ENCODE results near the gene CSH1. TPM values are rescaled to one million over a fixed set of nuclear protein-coding genes. Genes with fewer than 3 reads are reported as not detected.

CSH1 gene
- total and polyA plus RNA-seq, 4 donors = not detected

- H3K9me3 ChIP-seq (ENCODE audit: control insufficient read depth in 4 of 4, low read length in 3 of 4) = no peaks in the 10 kb centered on the region
- H3K27me3 ChIP-seq (ENCODE audit: control insufficient read depth in 4 of 4, insufficient read depth in 4 of 4, low read length in 3 of 4) = no peaks in the 10 kb centered on the region
- H3K4me1 ChIP-seq (ENCODE audit: control insufficient read depth in 4 of 4, insufficient read depth in 4 of 4, low read length in 3 of 4) = no peaks in the 10 kb centered on the region
- H3K4me3 ChIP-seq (ENCODE audit: low read depth in 1 of 3, low read length in 3 of 3) = no peak overlapping the region
- no peaks in the 10 kb centered on the region for H3K36me3 ChIP-seq (ENCODE audit: control insufficient read depth in 4 of 4, insufficient read depth in 3 of 4, low read depth in 1 of 4, low read length in 3 of 4)
- WGBS = 90% methylated on average over 8 of the region's 8 CpGs
- no peak overlapping the region for H3K27ac ChIP-seq (ENCODE audit: low read depth in 1 of 2, low read length in 2 of 2)
- DNase-seq (ENCODE audit: low spot score) = no peak
- H3K9ac ChIP-seq (ENCODE audit: low read depth in 1 of 2, low read length in 2 of 2) = no peak overlapping the region
- TF ChIP-seq YY1 (IDR thresholded peaks at IDR 0.05) (no peak), RXRA (IDR thresholded peaks at IDR 0.05) (no peak), RAD21 (IDR thresholded peaks at IDR 0.05) (no peak), JUND (IDR thresholded peaks at IDR 0.05) (no peak), FOXA1 (IDR thresholded peaks at IDR 0.05) (no peak)
- TF ChIP-seq, protein P1, sequence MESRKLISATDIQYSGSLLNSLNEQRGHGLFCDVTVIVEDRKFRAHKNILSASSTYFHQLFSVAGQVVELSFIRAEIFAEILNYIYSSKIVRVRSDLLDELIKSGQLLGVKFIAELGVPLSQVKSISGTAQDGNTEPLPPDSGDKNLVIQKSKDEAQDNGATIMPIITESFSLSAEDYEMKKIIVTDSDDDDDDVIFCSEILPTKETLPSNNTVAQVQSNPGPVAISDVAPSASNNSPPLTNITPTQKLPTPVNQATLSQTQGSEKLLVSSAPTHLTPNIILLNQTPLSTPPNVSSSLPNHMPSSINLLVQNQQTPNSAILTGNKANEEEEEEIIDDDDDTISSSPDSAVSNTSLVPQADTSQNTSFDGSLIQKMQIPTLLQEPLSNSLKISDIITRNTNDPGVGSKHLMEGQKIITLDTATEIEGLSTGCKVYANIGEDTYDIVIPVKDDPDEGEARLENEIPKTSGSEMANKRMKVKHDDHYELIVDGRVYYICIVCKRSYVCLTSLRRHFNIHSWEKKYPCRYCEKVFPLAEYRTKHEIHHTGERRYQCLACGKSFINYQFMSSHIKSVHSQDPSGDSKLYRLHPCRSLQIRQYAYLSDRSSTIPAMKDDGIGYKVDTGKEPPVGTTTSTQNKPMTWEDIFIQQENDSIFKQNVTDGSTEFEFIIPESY (IDR thresholded peaks at IDR 0.05) = no peak
Measured at GRCh38 chr17:63855185-63855584, 41.2 kb downstream of the CSH1 start.

DNA sequence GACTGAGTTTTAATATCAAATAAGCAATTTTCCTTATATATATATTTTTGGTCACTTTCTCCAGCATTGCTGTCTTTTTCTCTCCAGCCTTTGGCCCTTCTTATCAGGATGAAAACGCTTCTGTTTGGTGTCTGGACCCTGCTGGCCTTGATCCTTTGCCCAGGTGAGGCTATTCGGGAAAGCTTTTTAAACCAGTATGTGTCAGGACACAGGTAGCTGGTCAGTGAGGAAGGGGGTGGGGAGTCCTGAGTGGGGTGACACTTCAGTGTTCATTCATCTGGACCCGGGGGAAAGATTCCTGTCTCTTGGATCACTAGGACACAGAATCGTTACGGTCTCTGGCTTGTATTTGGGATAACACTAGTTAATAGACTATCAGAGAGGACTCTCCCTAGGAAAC is 41.7 kb downstream of the CSH1 start:
- no peak overlapping the region for H3K4me3 ChIP-seq (ENCODE audit: low read depth in 1 of 3, low read length in 3 of 3)
- no peak overlapping the region for H3K27ac ChIP-seq (ENCODE audit: low read depth in 1 of 2, low read length in 2 of 2)
- H3K4me1 ChIP-seq (ENCODE audit: control insufficient read depth in 4 of 4, insufficient read depth in 4 of 4, low read length in 3 of 4) = no peaks in the 10 kb centered on the region
- no peaks in the 10 kb centered on the region for H3K36me3 ChIP-seq (ENCODE audit: control insufficient read depth in 4 of 4, insufficient read depth in 3 of 4, low read depth in 1 of 4, low read length in 3 of 4)
- no peak for DNase-seq (ENCODE audit: low spot score)
- H3K27me3 ChIP-seq (ENCODE audit: control insufficient read depth in 4 of 4, insufficient read depth in 4 of 4, low read length in 3 of 4) = no peaks in the 10 kb centered on the region
- 48% methylated on average over 5 of the region's 5 CpGs for WGBS
- no peak for TF ChIP-seq YY1 (IDR thresholded peaks at IDR 0.05)
- peak; percentile 13 to 14 for TF ChIP-seq HNF4A (conservative IDR thresholded peaks at IDR 0.05)
- H3K9ac ChIP-seq (ENCODE audit: low read depth in 1 of 2, low read length in 2 of 2) = no peak overlapping the region
- H3K9me3 ChIP-seq (ENCODE audit: control insufficient read depth in 4 of 4, low read length in 3 of 4) = no peaks in the 10 kb centered on the region

GRCh38 chr17:63853260-63853659 is 43.1 kb downstream of the CSH1 start:
- no peak for TF ChIP-seq RAD21 (IDR thresholded peaks at IDR 0.05)
- no peak for TF ChIP-seq HNF4G (IDR thresholded peaks at IDR 0.05)
- no peak for TF ChIP-seq EGR1 (IDR thresholded peaks at IDR 0.05; ENCODE audit: low read depth in 2 of 2)
- TF ChIP-seq FOXA1 (IDR thresholded peaks at IDR 0.05) = no peak
- no peak for TF ChIP-seq NR2F2 (IDR thresholded peaks at IDR 0.05)
- TF ChIP-seq SP1 (IDR thresholded peaks at IDR 0.05) = no peak
- TF ChIP-seq, protein P2, sequence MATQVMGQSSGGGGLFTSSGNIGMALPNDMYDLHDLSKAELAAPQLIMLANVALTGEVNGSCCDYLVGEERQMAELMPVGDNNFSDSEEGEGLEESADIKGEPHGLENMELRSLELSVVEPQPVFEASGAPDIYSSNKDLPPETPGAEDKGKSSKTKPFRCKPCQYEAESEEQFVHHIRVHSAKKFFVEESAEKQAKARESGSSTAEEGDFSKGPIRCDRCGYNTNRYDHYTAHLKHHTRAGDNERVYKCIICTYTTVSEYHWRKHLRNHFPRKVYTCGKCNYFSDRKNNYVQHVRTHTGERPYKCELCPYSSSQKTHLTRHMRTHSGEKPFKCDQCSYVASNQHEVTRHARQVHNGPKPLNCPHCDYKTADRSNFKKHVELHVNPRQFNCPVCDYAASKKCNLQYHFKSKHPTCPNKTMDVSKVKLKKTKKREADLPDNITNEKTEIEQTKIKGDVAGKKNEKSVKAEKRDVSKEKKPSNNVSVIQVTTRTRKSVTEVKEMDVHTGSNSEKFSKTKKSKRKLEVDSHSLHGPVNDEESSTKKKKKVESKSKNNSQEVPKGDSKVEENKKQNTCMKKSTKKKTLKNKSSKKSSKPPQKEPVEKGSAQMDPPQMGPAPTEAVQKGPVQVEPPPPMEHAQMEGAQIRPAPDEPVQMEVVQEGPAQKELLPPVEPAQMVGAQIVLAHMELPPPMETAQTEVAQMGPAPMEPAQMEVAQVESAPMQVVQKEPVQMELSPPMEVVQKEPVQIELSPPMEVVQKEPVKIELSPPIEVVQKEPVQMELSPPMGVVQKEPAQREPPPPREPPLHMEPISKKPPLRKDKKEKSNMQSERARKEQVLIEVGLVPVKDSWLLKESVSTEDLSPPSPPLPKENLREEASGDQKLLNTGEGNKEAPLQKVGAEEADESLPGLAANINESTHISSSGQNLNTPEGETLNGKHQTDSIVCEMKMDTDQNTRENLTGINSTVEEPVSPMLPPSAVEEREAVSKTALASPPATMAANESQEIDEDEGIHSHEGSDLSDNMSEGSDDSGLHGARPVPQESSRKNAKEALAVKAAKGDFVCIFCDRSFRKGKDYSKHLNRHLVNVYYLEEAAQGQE (IDR thresholded peaks at IDR 0.05) = no peak
- no peak for TF ChIP-seq GABPA (IDR thresholded peaks at IDR 0.05 in 1 of 2, conservative IDR thresholded peaks at IDR 0.05 in 1 of 2)
- no peak for TF ChIP-seq HNF4A (conservative IDR thresholded peaks at IDR 0.05)
- no peak for TF ChIP-seq TAF1 (conservative IDR thresholded peaks at IDR 0.05)
- TF ChIP-seq JUND (IDR thresholded peaks at IDR 0.05) = no peak
- Histone ChIP-seq H3K27me3 (ENCODE audit: control insufficient read depth in 4 of 4, insufficient read depth in 4 of 4, low read length in 3 of 4) (no peaks in the 10 kb centered on the region), H3K4me1 (ENCODE audit: control insufficient read depth in 4 of 4, insufficient read depth in 4 of 4, low read length in 3 of 4) (peaks cover 0 to 5% (median 0%) of the 10 kb centered on the region in 4 donors), H3K9ac (ENCODE audit: low read depth in 1 of 2, low read length in 2 of 2) (no peak overlapping the region), H3K9me3 (ENCODE audit: control insufficient read depth in 4 of 4, low read length in 3 of 4) (no peaks in the 10 kb centered on the region), H3K4me3 (ENCODE audit: low read depth in 1 of 3, low read length in 3 of 3) (no peak overlapping the region), H3K36me3 (ENCODE audit: control insufficient read depth in 4 of 4, insufficient read depth in 3 of 4, low read depth in 1 of 4, low read length in 3 of 4) (no peaks in the 10 kb centered on the region), H3K27ac (ENCODE audit: low read depth in 1 of 2, low read length in 2 of 2) (no peak overlapping the region)
- 96% methylated on average over 2 of the region's 2 CpGs for WGBS
- no peak for DNase-seq (ENCODE audit: low spot score)

Data from liver (tissue), 9 donors.